ENCODE data around the gene FAM13C.

Gene FAM13C

GRCh38 chr10:59360605-59361405 lies 1.5 kb downstream of the FAM13C start:
- no peak for DNase-seq

GRCh38 chr10:59358576-59358975 lies 3.8 kb downstream of the FAM13C start:
- no peak for DNase-seq

- no peak for DNase-seq
These were observed 7.9 kb downstream of the FAM13C start for GRCh38 chr10:59354434-59354833.

- no peak for DNase-seq
These were observed 11.8 kb downstream of the FAM13C start for GRCh38 chr10:59350558-59350957.

GRCh38 chr10:59346321-59346720 lies 16.0 kb downstream of the FAM13C start:
- DNase-seq: no peak

- DNase-seq: no peak
These were observed 19.6 kb downstream of the FAM13C start for GRCh38 chr10:59342723-59343122.

GRCh38 chr10:59342000-59342399 lies 20.3 kb downstream of the FAM13C start:
- DNase-seq: no peak

- no peak for DNase-seq
These were observed 22.1 kb downstream of the FAM13C start for GRCh38 chr10:59340285-59340684.

- no peak for DNase-seq
These were observed 23.0 kb downstream of the FAM13C start for GRCh38 chr10:59339351-59339750.

GRCh38 chr10:59337201-59337652 lies 25.1 kb downstream of the FAM13C start:
- no peak for DNase-seq

GRCh38 chr10:59336632-59337031 lies 25.7 kb downstream of the FAM13C start:
- DNase-seq: no peak

GRCh38 chr10:59335497-59335896 lies 26.9 kb downstream of the FAM13C start:
- DNase-seq: no peak

- DNase-seq: no peak
These were observed 28.6 kb downstream of the FAM13C start for GRCh38 chr10:59333701-59334100.

- no peak for DNase-seq
These were observed 29.8 kb downstream of the FAM13C start for GRCh38 chr10:59332581-59332980.

- no peak for DNase-seq
These were observed 30.7 kb downstream of the FAM13C start for GRCh38 chr10:59331661-59332060.

- no peak for DNase-seq
These were observed 37.2 kb downstream of the FAM13C start for GRCh38 chr10:59325116-59325515.

GRCh38 chr10:59324597-59324996 lies 37.8 kb downstream of the FAM13C start:
- no peak for DNase-seq

GRCh38 chr10:59323831-59324401 lies 38.4 kb downstream of the FAM13C start:
- DNase-seq: no peak

GRCh38 chr10:59323036-59323459 lies 39.3 kb downstream of the FAM13C start:
- no peak for DNase-seq

- no peak for DNase-seq
These were observed 40.2 kb downstream of the FAM13C start for GRCh38 chr10:59322131-59322530.

GRCh38 chr10:59320355-59320754 lies 42.0 kb downstream of the FAM13C start:
- no peak for DNase-seq

- no peak for DNase-seq
These were observed 42.5 kb downstream of the FAM13C start for GRCh38 chr10:59319854-59320253.

- DNase-seq: no peak
These were observed 45.3 kb downstream of the FAM13C start for GRCh38 chr10:59317066-59317465.

GRCh38 chr10:59315465-59315864 lies 46.9 kb downstream of the FAM13C start:
- no peak for DNase-seq

GRCh38 chr10:59314268-59314667 lies 48.1 kb downstream of the FAM13C start:
- DNase-seq: no peak
